ENCODE results near the gene SLC25A19. TPM values are rescaled to one million over a fixed set of nuclear protein-coding genes. Genes with fewer than 3 reads are reported as not detected.

SLC25A19 gene
- total and polyA plus RNA-seq, 9 of the 15 experiments (the other 6 are each of a cell fraction or from before 2014, with no cell fraction given), result 33.4 to 76.6 (median 55.3) TPM

DNA sequence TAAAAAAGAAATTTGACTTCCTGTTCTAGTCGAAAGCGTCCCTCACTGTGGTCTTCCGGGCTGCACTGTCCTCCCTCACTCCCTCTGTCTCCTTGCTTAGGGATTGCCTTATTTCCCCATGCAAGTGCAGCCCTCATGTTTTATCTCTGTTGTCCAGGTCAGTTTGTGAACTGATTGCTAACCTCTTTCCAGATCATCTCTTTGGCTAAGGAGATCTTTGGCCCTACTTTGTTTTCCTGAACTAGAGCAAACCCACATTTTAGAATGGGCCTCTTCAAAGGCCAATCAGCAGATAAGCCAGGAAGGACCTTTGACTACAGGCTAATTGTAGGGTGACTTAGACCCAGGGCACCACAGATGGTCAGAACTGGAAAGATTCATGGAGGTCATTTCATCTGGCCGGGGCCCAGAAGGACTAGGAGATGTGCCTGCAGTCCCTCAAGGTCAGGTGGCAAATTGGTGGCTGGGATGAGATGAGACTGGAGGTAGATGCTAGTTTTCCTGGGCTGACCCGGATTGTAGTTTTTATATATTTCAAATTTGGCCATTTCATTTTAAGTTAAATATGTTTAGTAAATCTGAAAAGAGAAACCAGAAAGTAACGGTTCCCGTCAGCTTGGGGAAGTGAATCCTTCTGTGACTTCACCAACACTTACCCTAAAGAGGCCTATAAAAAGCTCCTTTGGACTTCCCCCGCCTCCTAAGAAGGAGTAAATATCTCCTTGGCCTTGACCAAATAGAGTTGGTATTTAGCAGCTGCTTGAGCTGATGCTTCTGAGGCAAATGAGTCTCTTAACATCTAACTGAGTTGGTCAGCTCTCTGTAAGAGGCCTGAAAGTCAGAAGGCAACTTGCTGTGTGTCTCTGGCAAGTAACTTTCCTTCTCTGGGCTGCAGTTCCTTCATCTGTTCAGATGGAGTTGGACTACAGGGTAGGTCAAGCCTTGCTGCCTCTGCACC lies 6.2 kb upstream of the SLC25A19 start (continued):
- TF ChIP-seq FOXA1 (IDR thresholded peaks at IDR 0.05; ENCODE audit: borderline replicate concordance) (no peak), ATF1 (CRISPR knock-in tag; IDR thresholded peaks at IDR 0.05) (no peak), ATF1 (tag; IDR thresholded peaks at IDR 0.05) (no peak), NR2C1 (IDR thresholded peaks at IDR 0.05) (no peak), NR2C1 (tag; IDR thresholded peaks at IDR 0.05) (0 out of 2 replicates have a peak, but pooled peaks have one; percentile 17), NRF1 (conservative IDR thresholded peaks at IDR 0.05 in 1 of 2, IDR thresholded peaks at IDR 0.05 in 1 of 2) (no peak), ZBTB1 (CRISPR knock-in tag; IDR thresholded peaks at IDR 0.05; ENCODE audit: borderline replicate concordance, low read depth) (no peak), HDAC1 (IDR thresholded peaks at IDR 0.05) (peak in 1 of 2 experiments; percentile 58; a peak in 1 of 4 replicates), ZNF347 (CRISPR knock-in tag; IDR thresholded peaks at IDR 0.05; ENCODE audit: low read depth) (no peak), NFIC (IDR thresholded peaks at IDR 0.05) (0 out of 2 replicates have a peak, but pooled peaks have one; percentile 19), HCFC1 (IDR thresholded peaks at IDR 0.05; ENCODE audit: low read depth, low read length) (no peak)
- TF ChIP-seq, protein P1, sequence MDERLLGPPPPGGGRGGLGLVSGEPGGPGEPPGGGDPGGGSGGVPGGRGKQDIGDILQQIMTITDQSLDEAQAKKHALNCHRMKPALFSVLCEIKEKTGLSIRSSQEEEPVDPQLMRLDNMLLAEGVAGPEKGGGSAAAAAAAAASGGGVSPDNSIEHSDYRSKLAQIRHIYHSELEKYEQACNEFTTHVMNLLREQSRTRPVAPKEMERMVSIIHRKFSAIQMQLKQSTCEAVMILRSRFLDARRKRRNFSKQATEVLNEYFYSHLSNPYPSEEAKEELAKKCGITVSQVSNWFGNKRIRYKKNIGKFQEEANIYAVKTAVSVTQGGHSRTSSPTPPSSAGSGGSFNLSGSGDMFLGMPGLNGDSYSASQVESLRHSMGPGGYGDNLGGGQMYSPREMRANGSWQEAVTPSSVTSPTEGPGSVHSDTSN (CRISPR knock-in tag; IDR thresholded peaks at IDR 0.05; ENCODE audit: low read depth), result no peak
- TF ChIP-seq, protein P1 (tag; conservative IDR thresholded peaks at IDR 0.05; ENCODE audit: low read depth), result no peak
